HG03457 (cell line): Measurements from ENCODE around the gene ZPLD1.

Experiments used
- ATAC-seq: cut with Tn5 transposase; IDR thresholded peaks from one replicate; pipeline ENCODE4 v1.9.1; 2021; ENCODE audit warnings: moderate number of reproducible peaks; ENCODE audit not compliant: unreplicated experiment

ZPLD1 gene

GRCh38 chr3:102521246-102521645 lies 86.4 kb downstream of the ZPLD1 start:
- no peak for ATAC-seq

DNA sequence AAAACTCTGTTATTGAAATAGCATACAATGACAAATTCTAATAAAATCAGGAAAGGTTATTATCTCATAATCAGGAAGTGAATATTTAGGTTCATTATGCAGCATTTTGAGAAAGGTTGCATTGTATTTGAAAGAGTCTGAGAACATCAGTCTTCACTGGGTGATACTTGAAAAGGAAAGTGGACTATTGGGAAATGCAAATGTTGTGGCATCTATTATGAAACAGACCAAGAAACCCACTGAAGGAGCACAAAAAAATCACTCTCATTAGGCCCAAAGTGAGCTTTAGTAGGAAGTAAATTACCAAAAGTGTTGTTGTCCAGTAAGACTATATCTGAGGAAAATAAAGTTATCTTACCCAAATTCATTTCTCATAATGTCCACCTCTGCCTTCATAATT lies 90.8 kb downstream of the ZPLD1 start:
- no peak for ATAC-seq

GRCh38 chr3:102526865-102527264 lies 92.0 kb downstream of the ZPLD1 start:
- ATAC-seq: no peak

- no peak for ATAC-seq
Observed at GRCh38 chr3:102528727-102529126, 93.9 kb downstream of the ZPLD1 start.
